H9 (cell line): Measurements from ENCODE around the gene DUSP16. TPM values are rescaled to one million over a fixed set of nuclear protein-coding genes. Genes with fewer than 3 reads are reported as not detected.

ENCODE experiments used
- DNase-seq: peaks from one replicate; pipeline ENCODE4 v3.0.0-alpha.2; 2017
- H2AFZ ChIP-seq: one replicate; pipeline ENCODE4 v1.6.1; 2013; ENCODE audit warnings: mild to moderate bottlenecking, low read length, control low read depth, moderate library complexity
- H2AK5ac ChIP-seq: 2 replicates; pipeline ENCODE4 v1.6.1; 2013; ENCODE audit warnings: low read length, control low read depth, mixed read lengths; ENCODE audit not compliant: insufficient read length
- H2BK120ac ChIP-seq: one replicate; pipeline ENCODE4 v1.6.1; 2013; ENCODE audit warnings: low read depth, mild to moderate bottlenecking, low read length, control low read depth, inconsistent platforms; ENCODE audit not compliant: poor library complexity, severe bottlenecking
- H2BK12ac ChIP-seq: 2 replicates; pipeline ENCODE4 v1.6.1; 2013; ENCODE audit warnings: low read length, control low read depth, mixed read lengths, low read depth; ENCODE audit not compliant: insufficient read length
- H2BK15ac ChIP-seq: 2 replicates; pipeline ENCODE4 v1.6.1; 2013; ENCODE audit warnings: low read depth, low read length, control low read depth
- H2BK20ac ChIP-seq: one replicate; pipeline ENCODE4 v1.6.1; 2013; ENCODE audit warnings: low read depth, mild to moderate bottlenecking, low read length, control low read depth, inconsistent platforms; ENCODE audit not compliant: poor library complexity, severe bottlenecking
- H2BK5ac ChIP-seq: 2 replicates; pipeline ENCODE4 v1.6.1; 2013; ENCODE audit warnings: low read length, control low read depth, mixed read lengths; ENCODE audit not compliant: insufficient read length
- H3K14ac ChIP-seq: 2 replicates; pipeline ENCODE4 v1.6.1; 2013; ENCODE audit warnings: low read length, control low read depth; ENCODE audit not compliant: insufficient read depth
- H3K18ac ChIP-seq: 2 replicates; pipeline ENCODE4 v1.6.1; 2013; ENCODE audit warnings: low read depth, mild to moderate bottlenecking, mixed read lengths, low read length, control low read depth; ENCODE audit not compliant: insufficient read length
- H3K23ac ChIP-seq: 2 replicates; pipeline ENCODE4 v1.6.1; 2013; ENCODE audit warnings: low read length, control low read depth, mixed read lengths, low read depth; ENCODE audit not compliant: insufficient read length
- H3K23me2 ChIP-seq: 2 replicates; pipeline ENCODE4 v1.6.1; 2013; ENCODE audit warnings: low read depth, mild to moderate bottlenecking, mixed read lengths, low read length, control low read depth; ENCODE audit not compliant: insufficient read length, poor library complexity, severe bottlenecking
- H3K27ac ChIP-seq: 2 replicates; pipeline ENCODE4 v1.5.1; 2013; ENCODE audit warnings: low read length, control low read depth, mixed read lengths, low read depth; ENCODE audit not compliant: insufficient read length
- H3K27me3 ChIP-seq: 2 replicates; pipeline ENCODE4 v1.6.1; 2013; ENCODE audit warnings: low read length, control low read depth, inconsistent platforms; ENCODE audit not compliant: insufficient read depth
- H3K4ac ChIP-seq: 2 replicates; pipeline ENCODE4 v1.6.1; 2013; ENCODE audit warnings: low read depth, mild to moderate bottlenecking, control low read depth, inconsistent platforms, low read length, moderate library complexity
- H3K4me1 ChIP-seq: 2 replicates; pipeline ENCODE4 v1.6.1; 2013; ENCODE audit warnings: low read length, control low read depth, inconsistent platforms; ENCODE audit not compliant: insufficient read depth
- H3K4me2 ChIP-seq: 2 replicates; pipeline ENCODE4 v1.6.1; 2013; ENCODE audit warnings: low read length, control low read depth, mixed read lengths; ENCODE audit not compliant: insufficient read length, insufficient read depth
- H3K56ac ChIP-seq: 2 replicates; pipeline ENCODE4 v1.6.1; 2013; ENCODE audit warnings: low read depth, mild to moderate bottlenecking, mixed read lengths, low read length, control low read depth; ENCODE audit not compliant: insufficient read length
- H3K79me1 ChIP-seq: 2 replicates; pipeline ENCODE4 v1.6.1; 2013; ENCODE audit warnings: low read depth, mild to moderate bottlenecking, moderate library complexity, low read length, control low read depth, inconsistent platforms; ENCODE audit not compliant: insufficient read depth, poor library complexity, severe bottlenecking
- H3K79me2 ChIP-seq: 2 replicates; pipeline ENCODE4 v1.6.1; 2013; ENCODE audit warnings: low read length, control low read depth, inconsistent platforms; ENCODE audit not compliant: insufficient read depth
- H3K9ac ChIP-seq: 2 replicates; pipeline ENCODE4 v1.6.1; 2013; ENCODE audit warnings: low read length, control low read depth, mixed read lengths; ENCODE audit not compliant: insufficient read length; ENCODE audit errors: extremely low read depth
- H3K9me3 ChIP-seq: one replicate; pipeline ENCODE4 v1.6.1; 2013; ENCODE audit warnings: low read depth, low read length, inconsistent platforms; ENCODE audit not compliant: control insufficient read depth
- H3T11ph ChIP-seq: one replicate; pipeline ENCODE4 v1.6.1; 2013; ENCODE audit warnings: mild to moderate bottlenecking, low read length, control low read depth, inconsistent platforms
- H4K20me1 ChIP-seq: one replicate; pipeline ENCODE4 v1.6.1; 2013; ENCODE audit not compliant: control insufficient read depth, insufficient read length, insufficient read depth
- H4K5ac ChIP-seq: 2 replicates; pipeline ENCODE4 v1.6.1; 2013; ENCODE audit warnings: low read depth, mild to moderate bottlenecking, mixed read lengths, low read length, control low read depth; ENCODE audit not compliant: insufficient read length
- H4K8ac ChIP-seq: replicated peaks from 2 replicates; pipeline ENCODE4 v1.6.1; 2013; ENCODE audit warnings: low read length, control low read depth, mixed read lengths, low read depth; ENCODE audit not compliant: insufficient read length
- H4K91ac ChIP-seq: 2 replicates; pipeline ENCODE4 v1.6.1; 2013; ENCODE audit warnings: low read depth, mild to moderate bottlenecking, moderate library complexity, mixed read lengths, low read length, control low read depth; ENCODE audit not compliant: insufficient read length
- H3K27ac Mint-ChIP-seq, 3 experiments: 2 replicates in 2 of 3; 3 replicates in 1 of 3; pipeline ENCODE4 v1.8.0; 2020 to 2021; ENCODE audit warnings: mixed read lengths in 3 of 3, mild to moderate bottlenecking in 1 of 3, moderate library complexity in 1 of 3
- H3K27me3 Mint-ChIP-seq: 2 replicates; pipeline ENCODE4 v1.8.0; 2021; ENCODE audit warnings: low read depth, mild to moderate bottlenecking, moderate library complexity, mixed read lengths
- H3K36me3 Mint-ChIP-seq, 3 experiments: 2 replicates in 2 of 3; 3 replicates in 1 of 3; pipeline ENCODE4 v1.8.0; 2020 to 2021; ENCODE audit warnings: low read depth in 3 of 3, mixed read lengths in 3 of 3; ENCODE audit not compliant: insufficient read depth in 1 of 3
- H3K4me1 Mint-ChIP-seq, 2 experiments: 2 replicates each; pipeline ENCODE4 v1.8.0; 2020; ENCODE audit warnings: mixed read lengths in 2 of 2
- H3K4me3 Mint-ChIP-seq, 2 experiments: 2 replicates in 1 of 2; 3 replicates in 1 of 2; pipeline ENCODE4 v1.8.0; 2020 to 2021; ENCODE audit warnings: mild to moderate bottlenecking in 2 of 2, mixed read lengths in 2 of 2, moderate library complexity in 1 of 2
- H3K9me3 Mint-ChIP-seq, 2 experiments: 2 replicates in 1 of 2; 3 replicates in 1 of 2; pipeline ENCODE4 v1.8.0; 2020; ENCODE audit warnings: mild to moderate bottlenecking in 2 of 2, mixed read lengths in 2 of 2, moderate library complexity in 1 of 2
- CTCF ChIP-seq: fragments of 200-600 bp; sonication (generic); conservative IDR thresholded peaks from 3 replicates; pipeline ENCODE4 v1.8.0; 2021; ENCODE audit warnings: antibody characterized with exemption, mild to moderate bottlenecking
- total RNA-seq: library from RNA; stranded (reverse); gene quantifications from 2 replicates; pipeline ENCODE4 v1.2.1, GENCODE V29; 2021

DUSP16 gene
- total RNA-seq, 1 experiment from 2014 or later: 64.0 TPM

- TF ChIP-seq CTCF: no peak
Measured at GRCh38 chr12:12520273-12520672, 42.4 kb downstream of the DUSP16 start.

More at GRCh38 chr12:12520273-12520672, 42.4 kb downstream of the DUSP16 start:
- no peak overlapping the region for H4K5ac ChIP-seq
- no peak overlapping the region for H2BK15ac ChIP-seq
- no peaks in the 10 kb centered on the region for H4K20me1 ChIP-seq
- Mint-ChIP-seq H3K9me3 (no peaks in the 10 kb centered on the region), H3K4me3 (no peak overlapping the region), H3K36me3 (peaks cover 7 to 46% (median 41%) of the 10 kb centered on the region in 3 experiments), H3K4me1 (peaks cover 46 to 59% of the 10 kb centered on the region in 2 experiments), H3K27me3 (no peaks in the 10 kb centered on the region), H3K27ac (peak overlapping the region in 2 of 3 experiments; percentile 44 to 95; a peak in 4 of 7 replicates)
- no peak overlapping the region for H3K4ac ChIP-seq
- H3K18ac ChIP-seq: no peak overlapping the region
- no peak overlapping the region for H3K4me2 ChIP-seq
- H3K79me2 ChIP-seq: peaks cover 15% of the 10 kb centered on the region; the same call in 1 of the 2 replicates
- H4K91ac ChIP-seq: no peak overlapping the region
- no peaks in the 10 kb centered on the region for H3K9me3 ChIP-seq
- no peak overlapping the region for H2BK20ac ChIP-seq
- no peak overlapping the region for H2BK120ac ChIP-seq
- no peaks in the 10 kb centered on the region for H3K23me2 ChIP-seq
- H3K9ac ChIP-seq: no peak overlapping the region
- H2AK5ac ChIP-seq: no peak overlapping the region
- H3K4me1 ChIP-seq: peaks cover 10% of the 10 kb centered on the region; the same call in 1 of the 2 replicates
- no peak overlapping the region for H3T11ph ChIP-seq
- no peak for DNase-seq
- no peak overlapping the region for H3K27ac ChIP-seq
- no peak overlapping the region for H3K14ac ChIP-seq
- no peak overlapping the region for H3K56ac ChIP-seq
- H2BK12ac ChIP-seq: no peak overlapping the region
- no peak overlapping the region for H4K8ac ChIP-seq
- H3K79me1 ChIP-seq: no peaks in the 10 kb centered on the region
- H3K27me3 ChIP-seq: no peaks in the 10 kb centered on the region; the same call in 1 of the 2 replicates
- H2AFZ ChIP-seq: no peak overlapping the region
- no peak overlapping the region for H3K23ac ChIP-seq
- no peak overlapping the region for H2BK5ac ChIP-seq
